ENCODE data around the gene PGD.
"Not testable (repeated sequence)": the region's sequence is repeated elsewhere in the genome, so short reads cannot be mapped to it uniquely, and the experiment has no call there.

PGD gene

DNA sequence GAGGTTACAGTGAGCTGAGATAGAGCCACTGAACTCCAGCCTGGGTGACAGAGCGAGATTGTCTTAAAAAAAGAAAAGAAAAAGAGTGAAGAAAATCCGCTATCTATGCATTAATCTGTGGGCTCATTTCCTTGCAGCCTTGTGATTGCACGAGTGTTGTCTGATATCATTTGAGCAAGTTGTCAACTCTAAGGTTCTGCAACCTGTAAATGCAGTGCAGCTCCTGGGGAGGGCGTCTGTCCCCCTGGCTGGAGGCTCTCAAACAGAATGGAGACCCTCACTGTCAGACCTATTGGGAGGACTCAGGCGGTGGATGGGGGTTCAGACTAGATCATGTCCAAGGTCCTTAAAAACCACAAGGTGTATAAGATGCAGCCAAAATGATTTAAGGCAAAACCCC is 57.2 kb downstream of the PGD start:
- TF ChIP-seq, protein P1, sequence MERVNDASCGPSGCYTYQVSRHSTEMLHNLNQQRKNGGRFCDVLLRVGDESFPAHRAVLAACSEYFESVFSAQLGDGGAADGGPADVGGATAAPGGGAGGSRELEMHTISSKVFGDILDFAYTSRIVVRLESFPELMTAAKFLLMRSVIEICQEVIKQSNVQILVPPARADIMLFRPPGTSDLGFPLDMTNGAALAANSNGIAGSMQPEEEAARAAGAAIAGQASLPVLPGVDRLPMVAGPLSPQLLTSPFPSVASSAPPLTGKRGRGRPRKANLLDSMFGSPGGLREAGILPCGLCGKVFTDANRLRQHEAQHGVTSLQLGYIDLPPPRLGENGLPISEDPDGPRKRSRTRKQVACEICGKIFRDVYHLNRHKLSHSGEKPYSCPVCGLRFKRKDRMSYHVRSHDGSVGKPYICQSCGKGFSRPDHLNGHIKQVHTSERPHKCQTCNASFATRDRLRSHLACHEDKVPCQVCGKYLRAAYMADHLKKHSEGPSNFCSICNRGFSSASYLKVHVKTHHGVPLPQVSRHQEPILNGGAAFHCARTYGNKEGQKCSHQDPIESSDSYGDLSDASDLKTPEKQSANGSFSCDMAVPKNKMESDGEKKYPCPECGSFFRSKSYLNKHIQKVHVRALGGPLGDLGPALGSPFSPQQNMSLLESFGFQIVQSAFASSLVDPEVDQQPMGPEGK (CRISPR knock-in tag; IDR thresholded peaks at IDR 0.05; ENCODE audit: borderline replicate concordance), result no peak
- TF ChIP-seq RARB (CRISPR knock-in tag; IDR thresholded peaks at IDR 0.05), result no peak
- TF ChIP-seq ZC3H10 (CRISPR knock-in tag; IDR thresholded peaks at IDR 0.05), result no peak
- TF ChIP-seq BACH2 (CRISPR knock-in tag; IDR thresholded peaks at IDR 0.05; ENCODE audit: borderline replicate concordance), result no peak
- TF ChIP-seq, protein P2, sequence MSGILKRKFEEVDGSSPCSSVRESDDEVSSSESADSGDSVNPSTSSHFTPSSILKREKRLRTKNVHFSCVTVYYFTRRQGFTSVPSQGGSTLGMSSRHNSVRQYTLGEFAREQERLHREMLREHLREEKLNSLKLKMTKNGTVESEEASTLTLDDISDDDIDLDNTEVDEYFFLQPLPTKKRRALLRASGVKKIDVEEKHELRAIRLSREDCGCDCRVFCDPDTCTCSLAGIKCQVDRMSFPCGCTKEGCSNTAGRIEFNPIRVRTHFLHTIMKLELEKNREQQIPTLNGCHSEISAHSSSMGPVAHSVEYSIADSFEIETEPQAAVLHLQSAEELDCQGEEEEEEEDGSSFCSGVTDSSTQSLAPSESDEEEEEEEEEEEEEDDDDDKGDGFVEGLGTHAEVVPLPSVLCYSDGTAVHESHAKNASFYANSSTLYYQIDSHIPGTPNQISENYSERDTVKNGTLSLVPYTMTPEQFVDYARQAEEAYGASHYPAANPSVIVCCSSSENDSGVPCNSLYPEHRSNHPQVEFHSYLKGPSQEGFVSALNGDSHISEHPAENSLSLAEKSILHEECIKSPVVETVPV (CRISPR knock-in tag; IDR thresholded peaks at IDR 0.05), result no peak
- no peak for TF ChIP-seq ISL1 (CRISPR knock-in tag; IDR thresholded peaks at IDR 0.05)
- TF ChIP-seq OSR1 (CRISPR knock-in tag; IDR thresholded peaks at IDR 0.05), result no peak
- TF ChIP-seq, protein P3, sequence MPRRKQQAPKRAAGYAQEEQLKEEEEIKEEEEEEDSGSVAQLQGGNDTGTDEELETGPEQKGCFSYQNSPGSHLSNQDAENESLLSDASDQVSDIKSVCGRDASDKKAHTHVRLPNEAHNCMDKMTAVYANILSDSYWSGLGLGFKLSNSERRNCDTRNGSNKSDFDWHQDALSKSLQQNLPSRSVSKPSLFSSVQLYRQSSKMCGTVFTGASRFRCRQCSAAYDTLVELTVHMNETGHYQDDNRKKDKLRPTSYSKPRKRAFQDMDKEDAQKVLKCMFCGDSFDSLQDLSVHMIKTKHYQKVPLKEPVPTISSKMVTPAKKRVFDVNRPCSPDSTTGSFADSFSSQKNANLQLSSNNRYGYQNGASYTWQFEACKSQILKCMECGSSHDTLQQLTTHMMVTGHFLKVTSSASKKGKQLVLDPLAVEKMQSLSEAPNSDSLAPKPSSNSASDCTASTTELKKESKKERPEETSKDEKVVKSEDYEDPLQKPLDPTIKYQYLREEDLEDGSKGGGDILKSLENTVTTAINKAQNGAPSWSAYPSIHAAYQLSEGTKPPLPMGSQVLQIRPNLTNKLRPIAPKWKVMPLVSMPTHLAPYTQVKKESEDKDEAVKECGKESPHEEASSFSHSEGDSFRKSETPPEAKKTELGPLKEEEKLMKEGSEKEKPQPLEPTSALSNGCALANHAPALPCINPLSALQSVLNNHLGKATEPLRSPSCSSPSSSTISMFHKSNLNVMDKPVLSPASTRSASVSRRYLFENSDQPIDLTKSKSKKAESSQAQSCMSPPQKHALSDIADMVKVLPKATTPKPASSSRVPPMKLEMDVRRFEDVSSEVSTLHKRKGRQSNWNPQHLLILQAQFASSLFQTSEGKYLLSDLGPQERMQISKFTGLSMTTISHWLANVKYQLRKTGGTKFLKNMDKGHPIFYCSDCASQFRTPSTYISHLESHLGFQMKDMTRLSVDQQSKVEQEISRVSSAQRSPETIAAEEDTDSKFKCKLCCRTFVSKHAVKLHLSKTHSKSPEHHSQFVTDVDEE (CRISPR knock-in tag; IDR thresholded peaks at IDR 0.05), result no peak
- TF ChIP-seq ZFP3 (CRISPR knock-in tag; IDR thresholded peaks at IDR 0.05), result no peak
- no peak for TF ChIP-seq ZFP30 (CRISPR knock-in tag; IDR thresholded peaks at IDR 0.05)
- TF ChIP-seq GLIS3 (CRISPR knock-in tag; IDR thresholded peaks at IDR 0.05), result no peak
- TF ChIP-seq PPARA (CRISPR knock-in tag; IDR thresholded peaks at IDR 0.05; ENCODE audit: borderline replicate concordance), result no peak
- no peak for TF ChIP-seq ZNF70 (CRISPR knock-in tag; IDR thresholded peaks at IDR 0.05)
- TF ChIP-seq, protein P4, sequence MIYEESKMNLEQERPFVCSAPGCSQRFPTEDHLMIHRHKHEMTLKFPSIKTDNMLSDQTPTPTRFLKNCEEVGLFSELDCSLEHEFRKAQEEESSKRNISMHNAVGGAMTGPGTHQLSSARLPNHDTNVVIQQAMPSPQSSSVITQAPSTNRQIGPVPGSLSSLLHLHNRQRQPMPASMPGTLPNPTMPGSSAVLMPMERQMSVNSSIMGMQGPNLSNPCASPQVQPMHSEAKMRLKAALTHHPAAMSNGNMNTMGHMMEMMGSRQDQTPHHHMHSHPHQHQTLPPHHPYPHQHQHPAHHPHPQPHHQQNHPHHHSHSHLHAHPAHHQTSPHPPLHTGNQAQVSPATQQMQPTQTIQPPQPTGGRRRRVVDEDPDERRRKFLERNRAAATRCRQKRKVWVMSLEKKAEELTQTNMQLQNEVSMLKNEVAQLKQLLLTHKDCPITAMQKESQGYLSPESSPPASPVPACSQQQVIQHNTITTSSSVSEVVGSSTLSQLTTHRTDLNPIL (CRISPR knock-in tag; IDR thresholded peaks at IDR 0.05; ENCODE audit: low read depth), result no peak
- TF ChIP-seq CSDC2 (CRISPR knock-in tag; IDR thresholded peaks at IDR 0.05), result no peak
- no peak for TF ChIP-seq SNAI2 (CRISPR knock-in tag; IDR thresholded peaks at IDR 0.05)
- no peak for ATAC-seq

DNA sequence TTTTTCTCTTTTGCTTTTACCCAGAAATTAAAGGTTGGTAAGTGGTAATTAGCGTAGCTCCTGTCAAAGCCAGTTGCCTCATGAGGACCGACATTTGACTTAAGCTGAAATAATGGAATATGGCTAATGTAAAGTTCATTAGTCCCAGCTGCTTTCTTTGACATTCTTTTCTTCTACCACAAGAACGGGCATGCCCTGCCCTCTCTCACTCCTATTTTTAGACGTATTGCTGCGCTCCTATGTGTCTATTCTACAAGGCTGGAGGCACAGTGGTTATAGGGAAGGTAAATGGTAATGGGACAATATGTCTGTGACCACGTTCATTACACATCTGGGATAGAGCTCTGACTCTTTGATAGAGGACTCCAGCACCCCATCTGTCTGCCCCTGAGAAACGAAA is 57.8 kb downstream of the PGD start:
- peak; percentile 47 for ATAC-seq
- TF ChIP-seq CSDC2 (CRISPR knock-in tag; IDR thresholded peaks at IDR 0.05) (no peak), ZC3H10 (CRISPR knock-in tag; IDR thresholded peaks at IDR 0.05) (no peak)
- TF ChIP-seq, protein P5, sequence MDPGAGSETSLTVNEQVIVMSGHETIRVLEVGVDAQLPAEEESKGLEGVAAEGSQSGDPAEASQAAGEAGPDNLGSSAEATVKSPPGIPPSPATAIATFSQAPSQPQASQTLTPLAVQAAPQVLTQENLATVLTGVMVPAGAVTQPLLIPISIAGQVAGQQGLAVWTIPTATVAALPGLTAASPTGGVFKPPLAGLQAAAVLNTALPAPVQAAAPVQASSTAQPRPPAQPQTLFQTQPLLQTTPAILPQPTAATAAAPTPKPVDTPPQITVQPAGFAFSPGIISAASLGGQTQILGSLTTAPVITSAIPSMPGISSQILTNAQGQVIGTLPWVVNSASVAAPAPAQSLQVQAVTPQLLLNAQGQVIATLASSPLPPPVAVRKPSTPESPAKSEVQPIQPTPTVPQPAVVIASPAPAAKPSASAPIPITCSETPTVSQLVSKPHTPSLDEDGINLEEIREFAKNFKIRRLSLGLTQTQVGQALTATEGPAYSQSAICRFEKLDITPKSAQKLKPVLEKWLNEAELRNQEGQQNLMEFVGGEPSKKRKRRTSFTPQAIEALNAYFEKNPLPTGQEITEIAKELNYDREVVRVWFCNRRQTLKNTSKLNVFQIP (CRISPR knock-in tag; IDR thresholded peaks at IDR 0.05; ENCODE audit: borderline replicate concordance, low read depth), result no peak

DNA sequence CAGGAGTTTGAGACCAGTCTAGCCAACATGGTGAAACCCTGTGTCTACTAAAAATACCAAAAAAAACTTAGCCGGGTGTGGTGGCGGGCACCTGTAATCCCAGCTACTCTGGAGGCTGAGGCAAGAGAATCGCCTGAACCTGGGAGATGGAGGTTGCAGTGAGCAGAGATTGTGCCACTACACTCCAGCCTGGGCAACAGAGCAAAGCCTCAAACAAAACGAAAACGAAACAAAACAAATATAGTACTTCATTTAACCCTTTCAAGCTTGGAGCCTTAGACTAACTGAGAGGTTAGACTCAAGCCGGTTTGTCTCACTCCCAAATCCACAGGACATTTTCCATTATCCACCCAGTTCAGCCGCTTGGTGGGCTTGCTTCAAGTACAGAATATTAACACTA is 58.6 kb downstream of the PGD start:
- ATAC-seq, result not testable (repeated sequence)

DNA sequence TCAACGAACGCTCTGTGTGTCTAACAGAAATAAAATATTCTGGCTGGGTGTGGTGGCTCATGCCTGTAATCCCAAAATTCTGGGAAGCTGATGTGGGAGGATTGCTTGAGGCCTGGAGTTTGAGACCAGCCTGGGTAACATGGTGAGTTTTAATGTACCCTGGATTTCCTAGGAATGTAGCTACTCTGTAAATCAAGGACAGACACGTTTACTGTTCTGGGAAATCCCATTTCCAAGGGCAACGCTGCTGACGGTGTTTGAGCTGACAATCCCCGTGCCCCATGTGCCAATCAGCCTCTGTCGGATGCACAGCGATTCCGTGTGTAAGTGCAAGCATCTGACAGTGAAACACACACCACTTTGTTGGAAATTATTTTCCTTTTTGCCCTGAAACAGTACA is 59.0 kb downstream of the PGD start:
- ATAC-seq, result no peak
- TF ChIP-seq ESRRG (CRISPR knock-in tag; IDR thresholded peaks at IDR 0.05), result no peak
- TF ChIP-seq, protein P5 (CRISPR knock-in tag; IDR thresholded peaks at IDR 0.05; ENCODE audit: borderline replicate concordance, low read depth), result no peak
- TF ChIP-seq TOX (CRISPR knock-in tag; IDR thresholded peaks at IDR 0.05; ENCODE audit: borderline replicate concordance), result no peak
- TF ChIP-seq CSDC2 (CRISPR knock-in tag; IDR thresholded peaks at IDR 0.05), result no peak
- no peak for TF ChIP-seq TCF4 (CRISPR knock-in tag; IDR thresholded peaks at IDR 0.05; ENCODE audit: borderline replicate concordance)
- no peak for TF ChIP-seq RARB (CRISPR knock-in tag; IDR thresholded peaks at IDR 0.05)
- TF ChIP-seq PPARA (CRISPR knock-in tag; IDR thresholded peaks at IDR 0.05; ENCODE audit: borderline replicate concordance), result no peak
